CD4-positive, alpha-beta T cell treated with Interleukin-4 for 1 hour (primary cell): Measurements from ENCODE around the gene NRG2.

Experiments
- DNase-seq, 2 donors: peaks; one replicate each; pipeline ENCODE4 v3.0.0-alpha.2; 2020 to 2022

Gene NRG2

DNA sequence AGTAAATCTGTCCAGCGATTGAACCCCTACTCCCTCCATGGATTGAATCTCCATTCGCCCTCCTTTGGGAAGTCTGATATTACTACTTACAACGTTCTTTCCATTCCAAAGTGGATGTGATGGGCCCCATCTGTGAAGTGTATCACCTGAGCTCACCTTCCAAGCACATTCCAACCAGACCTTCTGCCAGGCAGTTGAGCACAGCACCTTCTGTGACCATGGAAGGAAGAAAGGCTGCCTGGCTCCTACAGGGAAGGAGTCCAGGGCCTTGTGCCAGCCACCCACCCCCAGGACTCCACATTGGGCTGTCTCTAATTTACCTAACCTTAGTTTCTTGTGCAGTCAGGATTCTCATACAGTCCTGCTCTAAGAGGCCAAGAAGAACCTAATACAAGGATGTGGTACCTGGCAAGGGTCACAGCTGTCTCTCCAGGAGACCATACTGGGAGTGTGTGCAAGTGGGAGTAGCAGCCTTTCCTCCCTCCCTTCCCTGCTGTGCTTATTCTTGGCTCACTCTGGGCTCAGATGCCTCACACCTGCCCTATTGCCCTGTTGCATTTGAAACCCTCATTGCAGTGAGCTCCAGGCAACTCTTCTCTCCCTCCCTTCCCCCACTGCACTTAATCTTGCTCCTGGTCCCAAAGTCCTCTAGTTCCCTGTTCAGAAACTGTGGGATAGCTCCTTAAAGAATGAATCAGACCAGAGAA is 116.1 kb downstream of the NRG2 start:
- DNase-seq, result no peak

DNA sequence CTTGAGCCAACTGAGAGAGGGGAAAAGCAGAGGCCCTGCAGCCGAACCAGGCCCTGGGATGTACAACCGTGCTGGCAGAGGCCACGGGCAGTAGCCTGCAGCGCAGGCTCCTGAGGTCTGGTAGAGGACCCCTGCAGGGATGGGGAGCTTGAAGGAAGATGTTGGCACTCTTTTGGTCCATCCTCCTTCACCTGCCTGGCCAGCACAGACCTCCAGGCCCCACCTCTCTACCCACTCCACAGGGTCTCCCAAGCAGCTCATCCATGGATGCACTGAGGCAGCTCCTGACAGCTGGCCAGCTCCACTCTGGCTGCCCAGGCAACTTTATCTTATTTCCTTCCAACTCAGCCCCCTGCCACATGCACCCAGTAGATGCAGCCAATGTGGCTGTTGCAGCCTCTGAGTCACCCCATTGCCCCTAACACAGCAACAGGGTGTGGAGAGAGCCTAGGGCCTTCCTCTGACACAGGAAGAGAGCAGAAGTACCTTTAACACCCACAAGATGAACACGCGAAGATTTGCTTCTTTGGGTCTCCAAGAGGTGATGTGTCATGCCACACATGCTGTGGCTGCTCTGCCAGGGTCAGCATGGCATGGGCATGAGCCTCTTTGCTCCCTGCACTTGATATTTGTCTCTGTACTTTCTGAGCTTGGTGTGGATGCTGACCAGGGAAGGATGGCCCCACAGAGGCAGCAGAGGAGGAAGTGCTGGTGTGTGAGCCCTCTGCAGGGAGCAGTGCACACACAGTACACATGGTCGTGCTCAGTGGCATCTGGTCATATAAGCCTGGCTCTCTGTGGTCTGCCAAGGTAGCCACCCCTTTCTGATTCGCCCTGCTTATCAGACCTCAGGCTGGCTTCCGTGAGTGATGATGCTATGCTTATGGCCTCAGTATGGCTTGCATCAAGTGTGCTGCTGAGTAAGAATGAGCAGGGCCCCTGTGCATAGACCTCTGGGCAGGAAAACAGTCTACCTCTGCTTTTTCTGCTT is 117.2 kb downstream of the NRG2 start:
- peak; percentile 22 to 26 for DNase-seq

DNA sequence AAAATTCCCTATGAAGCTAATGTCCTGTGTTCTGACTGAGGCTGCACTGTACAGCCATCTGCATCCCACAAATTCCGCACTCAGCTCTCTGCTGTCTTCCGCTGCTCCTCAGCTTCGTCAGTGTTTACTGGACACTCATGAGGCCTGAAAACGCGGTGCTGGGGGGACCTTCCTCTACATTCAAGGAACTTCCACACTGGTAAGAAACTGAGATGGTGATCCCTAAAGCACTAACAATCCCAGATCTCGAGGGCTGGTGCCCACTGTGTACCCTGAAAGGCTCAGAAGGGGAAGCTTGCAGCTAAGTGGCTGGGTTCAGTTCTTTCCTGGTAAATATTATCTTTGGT is 117.9 kb downstream of the NRG2 start:
- no peak for DNase-seq

DNA sequence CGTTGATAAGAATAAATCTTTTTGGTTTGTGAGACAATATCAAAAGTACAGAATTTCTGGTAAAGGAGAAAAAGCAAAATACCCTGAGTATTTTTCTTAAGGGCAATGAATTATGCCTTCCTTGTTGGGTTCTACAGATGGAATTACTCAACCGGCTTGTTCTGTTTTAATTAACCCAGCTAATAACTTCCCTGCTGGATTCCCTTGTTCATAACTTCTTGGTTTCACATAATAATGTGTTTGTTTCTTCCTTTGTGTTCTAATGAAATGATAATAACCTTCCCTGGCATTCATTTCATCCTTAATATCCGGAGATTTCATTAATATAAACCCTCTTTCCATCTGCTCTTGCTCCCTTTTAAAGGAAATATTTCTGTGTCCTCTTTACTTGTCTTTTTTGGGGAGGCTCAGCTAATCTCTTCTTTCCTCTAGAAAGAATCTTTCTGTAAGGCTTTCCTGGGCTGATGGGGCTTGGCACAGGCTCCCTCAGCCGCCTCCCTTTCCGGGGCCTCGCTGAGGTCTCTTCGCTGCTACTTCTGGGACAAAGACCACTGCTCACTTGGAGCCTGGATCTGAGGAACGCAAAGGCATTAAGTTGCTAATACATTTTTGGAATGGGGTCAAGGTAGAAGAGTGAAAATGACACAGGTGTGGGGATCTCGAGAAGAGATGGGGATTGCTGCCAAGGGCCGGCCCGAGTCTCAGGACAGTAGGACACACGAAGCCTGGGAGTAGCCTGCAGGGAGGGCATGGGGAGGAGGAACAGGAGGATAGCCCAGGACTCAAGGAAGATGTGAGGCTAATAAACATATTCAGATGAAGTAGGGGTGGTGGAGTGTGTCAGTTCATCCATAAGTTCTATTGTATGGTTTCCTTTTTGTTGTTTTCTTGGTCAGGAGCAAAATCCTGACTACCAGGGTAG is 118.5 kb downstream of the NRG2 start:
- DNase-seq, result no peak

DNA sequence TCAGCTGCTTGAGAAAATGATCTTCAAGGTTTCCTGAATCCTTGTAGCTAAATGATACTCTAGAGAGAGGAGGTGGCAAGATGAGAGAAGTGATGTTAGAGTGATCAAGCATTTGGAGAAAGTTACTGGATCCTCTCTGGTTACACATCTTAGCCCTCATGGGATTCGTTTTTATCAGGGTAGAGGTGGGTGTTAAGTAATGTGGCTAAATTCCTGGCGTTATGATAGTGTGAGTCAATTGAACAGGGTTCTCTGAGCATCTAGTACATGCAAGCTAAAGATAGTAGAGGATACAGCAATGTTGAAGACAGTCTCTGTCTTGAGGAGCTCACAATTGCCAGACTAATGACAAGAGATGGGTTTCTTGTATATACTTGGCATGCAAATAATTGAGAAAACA is 123.8 kb downstream of the NRG2 start:
- no peak for DNase-seq

DNA sequence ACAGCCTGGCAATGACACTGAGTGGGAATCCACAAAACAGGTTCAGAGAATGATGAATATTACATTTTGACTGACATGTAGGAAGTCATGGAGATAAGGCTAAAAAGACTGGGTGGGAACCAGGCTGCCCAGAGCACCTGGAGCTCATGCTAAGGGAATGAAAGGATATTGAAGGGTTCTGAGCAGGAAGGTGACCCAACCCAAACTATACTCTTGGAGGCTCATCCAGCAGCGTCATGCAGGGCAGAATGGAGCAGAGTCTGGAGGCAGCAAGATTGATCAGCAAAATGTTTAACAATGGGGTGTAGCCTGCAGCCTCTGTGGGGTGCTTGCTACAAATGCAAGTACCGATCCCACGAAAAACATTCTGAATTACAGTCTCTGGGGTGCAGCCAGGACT is 127.3 kb downstream of the NRG2 start:
- no peak for DNase-seq

DNA sequence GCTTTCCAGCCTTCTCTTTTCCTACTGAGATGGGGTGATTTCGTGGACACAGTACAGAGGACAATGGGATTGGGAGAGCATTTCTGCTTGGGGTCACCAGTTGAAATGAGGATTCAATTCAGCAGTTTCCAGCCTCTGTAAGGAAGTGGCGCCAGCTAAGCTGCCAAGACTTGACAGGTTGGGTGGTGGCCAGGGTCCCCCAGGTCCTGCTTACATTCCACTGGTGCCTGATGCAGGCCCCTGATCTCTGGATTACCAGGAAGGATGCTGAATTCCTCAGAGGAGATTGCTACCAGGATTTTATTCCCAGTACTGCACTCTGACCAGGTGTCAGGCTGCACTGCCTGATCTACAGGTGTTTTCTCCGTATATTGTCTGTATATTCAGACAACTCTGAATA is 127.8 kb downstream of the NRG2 start:
- no peak for DNase-seq

DNA sequence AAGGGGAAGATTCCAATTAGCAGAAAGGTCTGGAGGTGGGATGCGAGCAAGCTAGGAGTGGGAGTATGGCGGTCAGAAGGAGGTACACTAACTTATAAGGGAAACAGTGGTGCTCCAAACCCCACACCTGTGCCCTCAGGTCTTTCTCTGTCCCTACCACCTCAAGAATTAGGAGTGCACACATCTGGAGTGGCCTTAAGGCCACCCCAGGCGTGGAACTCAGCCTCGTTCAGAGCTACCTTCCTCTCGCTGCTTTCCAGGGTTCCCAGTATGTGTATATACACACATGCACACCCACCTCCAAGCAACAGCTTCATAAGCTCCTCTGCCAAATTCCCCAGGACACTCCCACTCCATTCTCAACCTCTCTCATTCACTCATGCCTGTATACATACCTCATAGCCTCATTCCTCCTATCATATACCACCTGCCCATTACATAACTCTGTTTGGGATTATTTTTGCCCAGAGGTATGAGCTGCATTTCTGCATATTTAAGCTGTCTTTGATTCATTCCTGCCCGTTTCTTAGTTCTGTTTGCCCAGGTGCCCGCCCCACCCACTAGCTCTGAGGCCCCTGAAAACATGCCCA is 128.8 kb downstream of the NRG2 start:
- no peak for DNase-seq

DNA sequence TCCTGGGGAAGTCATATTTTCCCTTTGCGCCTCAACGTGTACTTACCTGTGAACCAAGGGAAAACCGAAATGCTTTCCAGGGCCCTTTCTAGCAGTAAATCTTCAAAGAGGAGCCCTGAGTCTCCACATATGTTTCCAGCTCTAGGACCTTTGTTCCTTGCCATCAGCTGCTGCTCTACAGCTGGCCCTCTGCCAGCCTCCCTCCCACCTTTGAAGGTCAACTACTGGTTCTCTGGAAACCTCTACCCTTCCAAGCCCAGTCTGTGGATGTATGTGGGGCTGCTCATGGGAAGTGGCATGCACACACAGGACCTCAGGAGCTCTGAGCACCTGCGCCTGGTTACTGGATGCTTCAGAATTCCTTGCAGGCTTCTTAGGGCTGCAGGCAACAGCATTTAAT is 130.3 kb downstream of the NRG2 start:
- DNase-seq, result no peak

DNA sequence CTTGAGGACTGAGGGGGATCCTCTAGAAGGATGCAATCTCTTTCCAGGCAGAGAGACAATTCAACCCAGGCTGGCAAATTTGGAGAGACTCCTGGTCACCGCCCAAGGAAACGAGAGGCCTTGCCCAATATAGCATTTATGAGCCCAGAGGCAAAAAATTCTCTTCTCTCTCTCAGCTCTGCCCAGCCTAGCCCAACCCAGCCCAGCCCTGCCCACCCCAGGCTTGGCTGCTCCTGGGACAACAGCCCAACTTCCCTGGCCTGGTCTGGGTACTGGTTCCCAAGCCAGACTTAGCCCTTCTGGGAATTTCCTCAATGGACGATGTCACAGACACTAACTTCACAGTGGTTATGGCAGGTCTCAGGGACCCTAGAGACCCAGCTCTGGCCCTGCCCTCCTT is 130.9 kb downstream of the NRG2 start:
- DNase-seq, result no peak

DNA sequence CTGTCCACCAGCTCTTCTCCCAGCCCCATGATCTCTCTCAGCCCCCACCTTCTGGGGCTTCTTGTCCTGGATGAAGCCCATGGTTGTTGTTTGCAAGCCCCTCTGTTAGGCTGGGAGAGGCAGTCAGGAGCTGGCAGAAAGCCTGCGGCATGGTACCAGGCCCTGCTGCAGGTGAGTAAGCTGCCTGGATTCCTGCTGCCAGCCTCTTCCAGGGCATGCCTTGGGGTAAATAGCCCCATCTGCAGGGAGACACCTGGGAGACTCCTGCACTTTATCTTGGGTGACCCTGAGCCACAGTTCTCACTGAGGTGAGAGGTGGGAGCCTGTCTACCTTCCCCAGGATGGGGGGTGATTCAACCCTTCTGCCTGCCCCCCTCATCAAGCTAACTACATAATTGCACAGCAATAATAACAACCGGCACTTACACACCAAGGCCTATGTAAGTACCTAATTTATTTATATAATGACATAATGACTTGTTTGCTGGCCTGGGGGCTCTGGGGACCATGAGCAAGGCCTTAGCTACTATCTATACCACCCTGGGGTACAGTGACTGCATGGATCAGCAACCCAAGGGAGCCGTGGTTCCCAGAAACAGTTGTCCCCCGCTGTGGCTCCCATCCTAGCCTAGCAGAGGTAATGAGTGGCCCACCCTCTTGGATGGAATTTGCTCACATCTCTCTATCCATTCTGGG is 131.5 kb downstream of the NRG2 start:
- no peak for DNase-seq

DNA sequence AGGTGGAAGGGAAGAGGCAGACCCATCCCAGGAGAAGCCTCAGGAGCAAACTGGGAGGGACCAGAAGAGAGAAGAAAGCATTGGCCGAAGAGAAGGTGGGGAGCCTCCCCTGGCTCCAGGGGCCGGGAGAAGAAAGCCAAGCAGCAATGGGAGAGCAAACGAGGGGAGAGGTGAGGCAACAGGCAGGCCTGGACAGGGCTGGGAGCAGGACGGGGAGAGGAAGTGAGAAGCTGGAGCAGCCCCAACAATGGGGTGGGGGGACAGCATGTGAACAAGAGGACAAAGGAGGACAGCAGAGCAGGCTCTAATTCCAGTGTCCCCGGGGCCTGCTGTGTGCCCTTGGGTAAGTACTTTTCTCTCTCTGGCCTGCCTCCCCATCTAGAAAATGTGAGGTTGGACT is 132.2 kb downstream of the NRG2 start:
- DNase-seq, result no peak

DNA sequence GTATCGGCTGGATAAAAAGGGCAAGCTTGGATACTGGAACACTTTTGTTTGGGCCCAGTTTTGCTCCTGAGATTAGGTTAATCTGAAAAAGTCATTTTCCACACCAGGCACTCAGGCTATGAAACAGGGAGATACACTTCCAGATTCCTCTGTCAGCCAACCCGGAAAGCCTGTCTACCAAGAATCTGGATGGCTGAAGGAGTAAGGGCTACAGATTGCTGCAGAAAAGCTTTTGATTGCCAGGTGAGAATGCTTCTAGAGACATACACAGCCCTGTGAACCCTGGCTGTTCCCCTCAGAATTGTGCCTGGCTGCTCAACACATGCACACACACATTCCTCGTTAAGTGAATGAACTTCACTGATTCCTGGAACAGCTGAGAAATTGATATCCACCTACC is 133.1 kb downstream of the NRG2 start:
- DNase-seq, result no peak

DNA sequence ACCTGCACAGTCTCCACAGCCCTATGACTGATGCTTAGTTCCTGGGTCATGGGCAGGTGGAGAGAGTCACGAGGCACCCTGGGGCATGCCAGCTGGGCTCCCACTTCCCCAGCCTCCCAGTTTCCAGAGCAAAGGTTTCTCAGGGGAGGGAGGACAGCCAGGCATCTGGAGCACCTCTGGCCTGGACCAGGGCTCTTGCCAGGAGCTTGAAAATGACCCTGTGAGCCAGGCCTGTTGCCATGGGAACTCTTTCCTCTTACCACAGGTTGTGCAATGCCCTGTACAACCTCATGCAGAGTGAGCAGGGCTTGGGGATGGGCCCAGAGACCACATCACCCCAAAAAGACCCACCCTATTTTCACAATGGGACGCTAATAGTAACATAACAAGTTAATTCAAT is 134.3 kb downstream of the NRG2 start:
- DNase-seq, result no peak

DNA sequence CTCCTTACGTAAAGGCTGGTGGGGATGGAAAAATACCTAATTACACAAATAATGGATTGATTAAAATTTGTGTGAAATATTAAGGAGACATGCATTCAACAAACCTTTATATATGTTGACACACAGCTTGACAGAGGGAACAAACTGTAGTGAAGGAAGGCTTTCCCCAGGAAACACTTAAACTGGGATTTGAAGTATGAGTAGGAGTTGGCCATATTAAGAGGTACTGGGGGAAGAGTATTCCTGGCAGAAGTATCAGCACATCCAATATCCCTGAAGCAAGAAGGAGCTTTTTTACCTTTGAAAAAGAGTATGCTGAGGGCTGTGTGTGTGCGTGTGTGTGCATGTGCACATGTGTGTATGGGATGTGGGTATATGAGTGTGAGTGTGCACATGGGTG is 136.4 kb downstream of the NRG2 start:
- no peak for DNase-seq

DNA sequence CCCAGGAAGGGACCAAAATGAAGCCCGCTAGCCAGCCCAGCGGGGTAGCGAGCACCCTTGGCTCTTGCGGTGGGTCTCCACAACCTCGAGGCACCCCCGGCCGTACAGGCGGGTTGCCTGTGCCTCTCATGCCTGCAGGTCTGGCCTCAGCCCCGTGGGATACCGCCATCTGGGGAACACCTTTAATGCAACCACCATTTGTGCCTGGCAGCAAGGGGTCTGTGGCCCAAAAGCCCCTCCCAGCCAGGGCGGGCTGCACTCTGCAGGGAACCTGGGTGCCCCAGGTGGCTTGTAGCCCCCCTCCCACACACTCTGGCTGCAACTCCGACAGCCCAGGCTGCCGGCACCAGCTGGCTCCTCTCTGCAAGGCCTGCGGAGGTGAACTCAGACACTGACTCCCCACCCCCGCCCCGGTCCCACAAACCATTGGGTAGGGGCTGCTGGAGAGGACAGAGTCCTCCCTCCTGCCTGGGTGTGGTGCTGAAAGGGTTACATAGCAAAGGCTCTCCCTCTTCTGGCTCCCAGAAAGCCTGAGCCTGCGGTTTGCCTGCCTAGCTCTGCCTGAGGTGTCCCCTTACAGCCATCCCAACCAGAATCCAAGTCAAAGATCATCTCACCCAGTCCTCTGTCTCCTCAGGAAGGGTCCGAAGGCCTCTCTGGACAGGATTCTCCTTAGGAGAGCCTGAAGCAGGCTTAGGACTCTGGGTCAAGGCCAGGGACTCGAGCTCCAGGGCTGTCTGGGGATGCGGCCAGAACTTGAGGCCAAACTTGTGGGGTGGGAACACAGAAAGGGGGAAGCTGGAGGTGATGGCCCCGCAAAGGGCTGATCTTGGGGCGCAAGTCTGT is 138.1 kb downstream of the NRG2 start:
- DNase-seq, result peak in 1 of 2 donors; percentile 1

DNA sequence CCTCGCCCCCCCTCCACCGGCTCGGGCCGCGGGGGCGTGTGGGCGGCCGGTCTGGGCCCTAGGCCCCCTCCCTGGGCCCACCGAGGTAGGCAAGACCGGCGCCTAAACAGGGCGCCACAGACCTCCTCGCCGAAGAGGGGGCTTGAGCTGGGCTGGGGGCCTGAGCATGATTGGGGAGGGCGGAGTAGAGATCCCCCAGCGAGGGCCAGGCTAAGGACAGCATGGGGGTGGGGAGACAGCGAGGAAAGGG is 138.6 kb downstream of the NRG2 start:
- no peak for DNase-seq

DNA sequence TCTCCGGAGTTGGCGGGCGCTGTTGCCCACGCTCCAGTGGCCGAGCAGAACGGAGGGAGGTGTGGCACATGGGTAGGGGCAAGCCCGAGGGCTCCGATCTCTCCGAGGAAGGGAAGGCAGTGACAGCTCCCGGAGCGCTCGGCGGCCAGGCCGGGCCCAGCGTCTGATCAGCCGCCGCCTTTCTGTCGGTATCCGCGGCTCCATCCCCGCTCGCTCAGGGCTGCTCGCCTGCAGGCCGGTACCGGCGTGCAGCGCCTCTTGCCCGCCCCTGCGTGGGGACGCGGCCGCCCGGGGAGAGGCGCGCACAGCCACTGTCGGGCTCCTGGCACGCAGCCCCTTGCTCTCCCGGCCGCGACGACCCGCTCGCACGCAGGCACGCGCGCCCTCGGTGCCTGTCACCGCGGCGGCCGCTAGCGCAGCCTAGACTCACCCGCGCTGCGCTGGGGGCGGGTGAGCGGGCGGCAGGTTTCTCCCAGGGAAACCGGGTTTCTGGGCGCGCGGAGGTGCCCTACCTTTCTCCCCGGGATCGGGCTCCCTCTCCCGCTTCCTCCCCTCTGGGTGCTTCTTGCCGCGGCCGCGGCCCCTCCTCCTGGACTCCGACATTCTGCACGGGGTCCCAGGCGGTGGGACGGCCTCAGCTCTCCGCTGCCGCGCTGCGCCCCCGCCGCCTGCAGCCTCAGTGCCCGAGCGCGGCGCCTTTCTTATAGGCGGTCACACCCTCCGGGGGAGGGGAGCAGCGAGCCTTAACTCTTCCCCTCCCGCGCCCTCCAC is 139.1 kb downstream of the NRG2 start:
- DNase-seq, result no peak

DNA sequence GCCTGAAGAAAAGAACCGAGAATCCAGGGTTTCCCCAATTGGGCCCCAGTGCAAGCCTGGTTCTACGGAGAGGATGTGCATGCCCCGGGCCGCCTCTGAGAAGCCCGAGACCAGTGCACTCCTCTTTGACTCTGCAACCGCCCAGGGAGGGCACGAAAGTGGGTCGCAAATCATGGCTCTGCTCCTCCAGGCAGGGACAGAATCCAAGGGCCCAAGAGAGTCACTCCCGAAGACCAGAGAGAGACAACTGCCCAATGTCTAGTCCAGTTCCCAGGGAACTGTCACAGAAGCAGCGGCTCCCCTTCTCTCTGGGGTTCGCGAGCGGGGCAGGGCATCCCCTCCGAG is 139.7 kb downstream of the NRG2 start:
- DNase-seq, result no peak

DNA sequence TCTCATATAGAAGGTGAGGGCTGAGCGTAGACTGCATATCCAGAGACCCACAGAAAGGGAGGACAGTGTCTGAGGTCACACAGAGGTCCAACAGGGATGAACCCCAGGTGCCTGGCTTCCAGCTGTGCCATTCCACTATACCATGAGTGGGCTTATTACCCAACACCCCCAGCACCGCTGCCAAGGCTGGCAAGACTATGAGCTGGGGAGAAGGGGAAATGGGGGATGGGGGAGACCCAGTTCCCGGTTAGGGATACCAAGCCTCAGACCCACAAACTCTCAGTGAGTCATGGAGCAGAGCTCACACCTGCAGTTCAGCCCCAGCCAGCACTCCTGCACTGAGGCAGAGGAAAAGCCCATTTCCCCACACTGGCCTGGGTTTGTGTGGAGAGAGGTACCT is 141.1 kb downstream of the NRG2 start:
- DNase-seq, result no peak

DNA sequence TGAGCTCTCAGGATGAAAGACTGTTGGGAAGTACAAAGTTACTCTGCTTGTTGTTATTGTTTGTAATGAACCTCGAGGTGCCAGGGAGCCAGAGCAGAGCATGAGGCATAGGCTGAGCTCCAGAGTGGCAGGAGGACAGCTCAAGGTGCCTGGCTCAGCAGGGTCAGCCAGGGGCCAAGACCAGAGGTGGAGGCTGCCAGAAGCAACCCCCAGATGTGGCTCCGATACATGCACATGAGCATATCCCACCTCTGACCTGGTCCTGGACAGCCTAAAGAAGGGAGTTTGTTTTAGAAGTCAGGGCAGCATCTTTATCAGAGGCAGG is 141.9 kb downstream of the NRG2 start:
- DNase-seq, result no peak
